ENCODE results near the gene JAM2. TPM values are rescaled to one million over a fixed set of nuclear protein-coding genes. Genes with fewer than 3 reads are reported as not detected.

JAM2 gene
- total RNA-seq, 2 donors from 2014 or later, result 0.48 to 1.7 TPM

- no peaks in the 10 kb centered on the region for H3K9me3 Mint-ChIP-seq
- 100% methylated on average over 1 of the region's 3 CpGs; no CpG with 5 or more reads in 1 of the 2 experiments for WGBS, 2 experiments (ENCODE audit: insufficient coverage in 1 of 2, insufficient read length in 1 of 2)
- Histone ChIP-seq H3K27me3 (ENCODE audit: control insufficient read depth, insufficient read depth, low read length, poor library complexity, severe bottlenecking) (no peaks in the 10 kb centered on the region), H3K4me1 (ENCODE audit: control insufficient read depth, insufficient read depth, low read length) (no peaks in the 10 kb centered on the region), H3K36me3 (ENCODE audit: control insufficient read depth, insufficient read depth, low read length) (peaks cover 77% of the 10 kb centered on the region), H3K27ac (ENCODE audit: low read depth, low read length) (no peak overlapping the region), H3K4me3 (ENCODE audit: low read length) (no peak overlapping the region), H3K9ac (ENCODE audit: extremely low read depth, low read length, poor library complexity, severe bottlenecking) (no peak overlapping the region), H3K9me3 (ENCODE audit: control insufficient read depth, low read length) (no peaks in the 10 kb centered on the region)
- no peak for DNase-seq
- no peak overlapping the region for H3K4me3 Mint-ChIP-seq
- H3K27me3 Mint-ChIP-seq (ENCODE audit: insufficient read depth), result no peaks in the 10 kb centered on the region
- H3K36me3 Mint-ChIP-seq (ENCODE audit: low read depth), result peaks cover 32% of the 10 kb centered on the region
- H3K4me1 Mint-ChIP-seq, result no peaks in the 10 kb centered on the region
- H3K27ac Mint-ChIP-seq, result no peak overlapping the region
- no peak for TF ChIP-seq CTCF (conservative IDR thresholded peaks at IDR 0.05)
These were observed 125.0 kb downstream of the JAM2 start for GRCh38 chr21:25764065-25764464.

Other genes starting within 250 kb of the JAM2 start
- 10 to 100 TPM; 43.2 to 46.3 TPM for gene MRPL39, start 31.8 kb upstream of the JAM2 start, total RNA-seq
- gene ATP5PF, start 95.6 kb downstream of the JAM2 start, total RNA-seq, result 100 to 1,000 TPM; 126 to 131 TPM
- gene GABPA, start 95.7 kb downstream of the JAM2 start, total RNA-seq, result 10 to 100 TPM; 30.4 to 35.3 TPM

All from endodermal cell (in vitro differentiated cells).